Epithelial cell of prostate (primary cell): ENCODE measurements around the gene RGMB.

Source experiments
- DNase-seq: peaks from one replicate; pipeline ENCODE4 v3.0.0-alpha.2; 2011; ENCODE audit warnings: low read depth, low spot score
- H3K27ac ChIP-seq: fragments of 450-650 bp; 2 replicates; pipeline ENCODE4 v1.5.1; 2017; ENCODE audit warnings: mild to moderate bottlenecking

RGMB gene

GRCh38 chr5:98781964-98782363 lies 8.5 kb downstream of the RGMB start:
- DNase-seq = no peak
- H3K27ac ChIP-seq = no peak overlapping the region

GRCh38 chr5:98783051-98783649 lies 9.7 kb downstream of the RGMB start:
- no peak overlapping the region for H3K27ac ChIP-seq

GRCh38 chr5:98784411-98784810 lies 10.9 kb downstream of the RGMB start:
- DNase-seq = no peak
- H3K27ac ChIP-seq = no peak overlapping the region

More at GRCh38 chr5:98783051-98783649, 9.7 kb downstream of the RGMB start:
- no peak for DNase-seq

GRCh38 chr5:98785244-98785643 lies 11.8 kb downstream of the RGMB start:
- peak overlapping the region; percentile 53 for H3K27ac ChIP-seq
- DNase-seq = no peak

- H3K27ac ChIP-seq = peak overlapping the region; percentile 53
- DNase-seq = no peak
Measured at GRCh38 chr5:98786191-98786853, 12.9 kb downstream of the RGMB start.

- H3K27ac ChIP-seq = peak overlapping the region; percentile 53
- DNase-seq = no peak
Measured at GRCh38 chr5:98787131-98787719, 13.8 kb downstream of the RGMB start.

GRCh38 chr5:98789029-98789428 lies 15.6 kb downstream of the RGMB start:
- no peak for DNase-seq
- no peak overlapping the region for H3K27ac ChIP-seq

- no peak for DNase-seq
- no peak overlapping the region for H3K27ac ChIP-seq
Measured at GRCh38 chr5:98791001-98791519, 17.6 kb downstream of the RGMB start.

GRCh38 chr5:98791898-98792580 lies 18.6 kb downstream of the RGMB start:
- no peak overlapping the region for H3K27ac ChIP-seq
- no peak for DNase-seq

- H3K27ac ChIP-seq = no peak overlapping the region
- no peak for DNase-seq
Measured at GRCh38 chr5:98793223-98793622, 19.8 kb downstream of the RGMB start.

- H3K27ac ChIP-seq = no peak overlapping the region
- DNase-seq = no peak
Measured at GRCh38 chr5:98794001-98794400, 20.5 kb downstream of the RGMB start.

GRCh38 chr5:98794414-98795080 lies 21.1 kb downstream of the RGMB start:
- no peak overlapping the region for H3K27ac ChIP-seq
- no peak for DNase-seq

GRCh38 chr5:98795243-98795642 lies 21.8 kb downstream of the RGMB start:
- DNase-seq = no peak
- no peak overlapping the region for H3K27ac ChIP-seq

GRCh38 chr5:98796197-98796972 lies 22.9 kb downstream of the RGMB start:
- no peak for DNase-seq
- no peak overlapping the region for H3K27ac ChIP-seq

GRCh38 chr5:98798371-98798770 lies 24.9 kb downstream of the RGMB start:
- no peak overlapping the region for H3K27ac ChIP-seq
- no peak for DNase-seq

GRCh38 chr5:98798847-98799246 lies 25.4 kb downstream of the RGMB start:
- no peak for DNase-seq
- no peak overlapping the region for H3K27ac ChIP-seq

GRCh38 chr5:98804066-98804465 lies 30.6 kb downstream of the RGMB start:
- DNase-seq = no peak

GRCh38 chr5:98805070-98805469 lies 31.6 kb downstream of the RGMB start:
- no peak overlapping the region for H3K27ac ChIP-seq
- no peak for DNase-seq

More at GRCh38 chr5:98804066-98804465, 30.6 kb downstream of the RGMB start:
- H3K27ac ChIP-seq = no peak overlapping the region

GRCh38 chr5:98807806-98808205 lies 34.3 kb downstream of the RGMB start:
- no peak for DNase-seq
- no peak overlapping the region for H3K27ac ChIP-seq

GRCh38 chr5:98810206-98810605 lies 36.7 kb downstream of the RGMB start:
- H3K27ac ChIP-seq = no peak overlapping the region
- no peak for DNase-seq
